ENCODE results near the gene ZNF580.

DNA sequence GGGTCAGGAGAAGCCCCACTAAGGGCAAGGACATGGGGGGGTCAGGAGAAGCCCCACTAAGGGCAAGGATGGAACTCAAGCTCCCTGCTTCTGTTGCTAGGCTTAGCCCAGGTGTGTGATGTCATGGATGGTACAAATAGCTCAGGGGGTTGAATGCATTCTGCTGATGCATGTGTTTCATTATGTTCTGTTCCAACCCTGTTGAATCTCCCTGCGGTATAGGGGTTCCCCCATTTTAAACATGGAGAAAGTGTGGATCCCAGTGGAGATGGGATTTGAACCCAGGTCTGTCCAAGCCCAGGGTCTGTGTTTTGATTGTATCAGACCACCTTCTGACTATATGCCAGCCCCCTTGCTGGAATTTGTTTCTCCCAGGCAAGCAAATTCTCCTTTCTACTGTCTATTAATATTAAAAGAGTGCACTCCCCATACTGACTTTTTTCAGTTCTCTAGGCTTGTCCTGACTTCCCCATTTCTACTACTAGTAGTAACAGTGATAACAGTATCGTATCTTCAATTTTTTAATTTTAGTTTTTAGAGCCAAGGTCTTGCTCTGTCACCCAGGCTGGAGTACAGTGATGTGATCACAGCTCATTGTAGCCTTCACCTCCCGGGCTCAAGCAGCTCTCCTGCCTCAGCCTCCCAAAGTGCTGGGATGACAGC is 28.7 kb upstream of the ZNF580 start:
- TF ChIP-seq, protein P1, sequence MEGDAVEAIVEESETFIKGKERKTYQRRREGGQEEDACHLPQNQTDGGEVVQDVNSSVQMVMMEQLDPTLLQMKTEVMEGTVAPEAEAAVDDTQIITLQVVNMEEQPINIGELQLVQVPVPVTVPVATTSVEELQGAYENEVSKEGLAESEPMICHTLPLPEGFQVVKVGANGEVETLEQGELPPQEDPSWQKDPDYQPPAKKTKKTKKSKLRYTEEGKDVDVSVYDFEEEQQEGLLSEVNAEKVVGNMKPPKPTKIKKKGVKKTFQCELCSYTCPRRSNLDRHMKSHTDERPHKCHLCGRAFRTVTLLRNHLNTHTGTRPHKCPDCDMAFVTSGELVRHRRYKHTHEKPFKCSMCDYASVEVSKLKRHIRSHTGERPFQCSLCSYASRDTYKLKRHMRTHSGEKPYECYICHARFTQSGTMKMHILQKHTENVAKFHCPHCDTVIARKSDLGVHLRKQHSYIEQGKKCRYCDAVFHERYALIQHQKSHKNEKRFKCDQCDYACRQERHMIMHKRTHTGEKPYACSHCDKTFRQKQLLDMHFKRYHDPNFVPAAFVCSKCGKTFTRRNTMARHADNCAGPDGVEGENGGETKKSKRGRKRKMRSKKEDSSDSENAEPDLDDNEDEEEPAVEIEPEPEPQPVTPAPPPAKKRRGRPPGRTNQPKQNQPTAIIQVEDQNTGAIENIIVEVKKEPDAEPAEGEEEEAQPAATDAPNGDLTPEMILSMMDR (IDR thresholded peaks at IDR 0.05; ENCODE audit: poor library complexity): no peak
- TF ChIP-seq EZH2 (IDR thresholded peaks at IDR 0.05; ENCODE audit: borderline replicate concordance) (no peak), EZH2phosphoT487 (IDR thresholded peaks at IDR 0.05; ENCODE audit: low read depth, severe bottlenecking, unreplicated experiment) (no peak)
